ENCODE measurements around the gene NELFA.

- TF ChIP-seq EZH2phosphoT487 (IDR thresholded peaks at IDR 0.05; ENCODE audit: low read depth) (no peak), CTCF (IDR thresholded peaks at IDR 0.05; ENCODE audit: low read depth, low read length) (no peak)
Measured at GRCh38 chr4:2051086-2051485, 42.3 kb upstream of the NELFA start.

All from OCI-LY3 (cell line).